Head of caudate nucleus (tissue), 42 donors: ENCODE data around the gene CCDC33.
"Not testable (repeated sequence)": the region's sequence is repeated elsewhere in the genome, so short reads cannot be mapped to it uniquely, and the experiment has no call there.

Experiments
- DNase-seq, 42 donors: peaks; one replicate each; pipeline versions ENCODE4 v3.0.0 to v3.0.0-alpha.2; 2020 to 2021; ENCODE audit warnings: mixed read lengths in 7 of 42
- intact Hi-C: fragments of 100-400 bp; cut with DNase I; formaldehyde crosslinking; loops from one replicate; pipeline ENCODE4 v1.15.0; 2022

Gene CCDC33

DNA sequence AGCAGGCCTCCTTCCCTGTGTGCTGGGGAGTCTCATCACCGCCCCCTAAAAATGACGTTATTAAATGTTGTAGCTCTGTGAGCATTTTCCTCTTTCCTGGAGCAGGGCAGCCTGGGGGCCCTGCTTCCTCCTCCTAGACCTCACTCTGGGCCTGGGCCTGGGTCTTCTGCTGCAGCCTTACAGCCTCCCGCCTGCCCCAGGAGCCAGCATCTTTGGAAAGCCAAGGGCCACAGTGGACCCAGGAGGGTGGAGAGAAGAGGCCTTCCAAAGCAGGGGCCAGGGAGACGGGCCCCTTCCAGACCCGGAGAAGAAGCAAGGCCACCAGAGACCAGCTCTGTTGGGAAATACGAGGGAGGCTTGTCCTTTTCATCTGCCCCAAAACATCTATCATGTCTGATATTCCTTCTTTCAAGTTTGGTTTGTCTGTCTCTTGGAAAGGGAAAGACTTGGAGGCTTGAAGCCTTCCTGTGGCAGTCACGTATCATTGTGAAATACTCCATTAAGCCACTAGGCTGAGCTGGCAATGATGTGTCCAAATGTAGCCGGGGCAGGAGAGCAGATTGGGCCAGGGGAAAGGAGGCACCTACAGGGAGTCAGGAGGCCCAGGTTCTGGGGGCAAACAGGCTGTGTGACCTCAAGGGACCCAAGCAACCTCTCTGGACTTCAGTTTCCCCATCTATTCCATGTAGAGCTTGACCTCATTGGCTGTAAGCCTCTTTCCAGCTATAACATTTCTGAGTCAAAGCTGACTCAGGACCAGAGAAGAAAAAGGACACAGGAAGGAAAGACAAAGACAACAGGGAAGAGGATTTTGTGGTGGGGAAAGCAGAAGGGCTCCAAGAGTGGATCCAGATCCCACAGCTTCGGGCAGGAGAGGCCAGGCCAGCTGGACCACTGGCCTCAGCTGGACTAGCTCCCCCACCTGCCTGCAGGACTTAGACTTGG is 100.2 kb downstream of the CCDC33 start:
- intact Hi-C loops, result no loop called here
- no peak for DNase-seq

DNA sequence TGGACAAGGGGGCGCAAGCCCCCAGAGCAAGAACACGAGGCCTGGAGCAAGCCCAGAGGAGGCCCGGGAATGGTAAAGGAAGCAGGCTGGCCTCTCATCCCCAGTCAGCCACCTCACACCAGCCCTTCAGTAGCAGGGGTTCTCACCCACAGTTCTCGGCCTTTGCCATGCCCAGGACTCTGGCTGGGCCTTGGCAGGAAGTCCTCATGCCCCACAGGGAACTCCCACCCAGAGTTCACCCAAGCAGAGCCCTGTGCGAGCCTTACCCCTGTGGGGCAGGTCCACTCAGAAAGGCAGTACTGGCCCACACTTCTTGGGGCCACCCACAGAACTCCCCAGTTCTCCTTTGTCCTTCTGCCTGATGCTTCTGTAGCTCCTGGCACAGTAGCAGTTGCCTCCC is 101.0 kb downstream of the CCDC33 start:
- DNase-seq, result no peak

GRCh38 chr15:74337607-74338211 is 101.6 kb downstream of the CCDC33 start:
- intact Hi-C loops, result no loop called here
- DNase-seq, result no peak

More for the DNA sequence above, 101.0 kb downstream of the CCDC33 start:
- intact Hi-C loops, result no loop called here

GRCh38 chr15:74338676-74339075 is 102.5 kb downstream of the CCDC33 start:
- intact Hi-C loops, result no loop called here
- DNase-seq, result peak in 1 of 42 donors; percentile 26

DNA sequence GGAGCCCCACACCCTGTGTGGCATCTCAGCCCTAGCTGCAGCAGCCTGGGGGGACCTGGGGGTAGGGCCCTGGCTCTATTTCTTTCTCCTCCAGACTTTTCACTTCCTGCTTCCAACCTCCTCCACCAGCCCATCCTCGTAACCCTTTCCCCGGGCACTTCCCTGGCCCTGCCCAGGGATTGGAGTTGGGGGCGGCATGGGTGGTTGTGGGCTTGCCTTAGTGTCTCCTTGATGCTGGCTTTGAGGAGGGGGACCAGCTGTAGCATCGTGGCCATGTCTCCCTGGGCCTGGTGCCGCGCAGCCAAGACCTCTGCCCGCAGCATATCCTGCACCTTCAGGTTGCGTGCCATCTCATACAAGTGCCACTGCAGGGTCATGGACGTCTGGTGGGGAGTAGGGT is 103.2 kb downstream of the CCDC33 start:
- DNase-seq, result peak in 1 of 42 donors; percentile 9
- intact Hi-C loops, result no loop called here

- DNase-seq, result peak in 1 of 42 donors; percentile 17
Observed at GRCh38 chr15:74340150-74340549, 104.0 kb downstream of the CCDC33 start.

GRCh38 chr15:74343127-74343796 is 107.1 kb downstream of the CCDC33 start:
- DNase-seq, result peak in 1 of 42 donors; percentile 5
- intact Hi-C loops, result no loop called here

More at GRCh38 chr15:74340150-74340549, 104.0 kb downstream of the CCDC33 start:
- intact Hi-C loops, result no loop called here

GRCh38 chr15:74343797-74344127 is 107.6 kb downstream of the CCDC33 start:
- no peak for DNase-seq
- intact Hi-C loops, result no loop called here

DNA sequence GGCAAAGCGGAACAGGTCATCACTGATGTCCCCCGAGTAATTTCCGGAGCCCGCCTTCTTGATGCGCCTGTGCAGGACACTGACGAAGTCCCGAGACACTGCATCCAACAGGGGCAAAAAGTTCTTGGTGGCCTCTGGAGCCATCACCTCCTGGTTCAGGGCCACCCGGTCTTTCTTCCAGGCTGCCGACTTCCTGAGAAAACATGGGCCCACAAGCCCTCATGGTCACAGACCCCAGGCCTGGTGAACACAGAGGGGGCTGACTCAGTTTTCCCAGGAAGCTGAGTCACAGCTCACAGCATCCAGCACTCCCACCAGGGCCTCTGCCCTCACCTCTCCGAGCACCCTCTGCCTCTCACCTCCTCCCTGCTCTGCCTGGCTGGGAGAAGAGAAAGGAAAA is 108.9 kb downstream of the CCDC33 start:
- intact Hi-C loops, result no loop called here

GRCh38 chr15:74347757-74348250 is 111.7 kb downstream of the CCDC33 start:
- DNase-seq, result no peak
- intact Hi-C loops, result no loop called here

More for the DNA sequence above, 108.9 kb downstream of the CCDC33 start:
- DNase-seq, result no peak

DNA sequence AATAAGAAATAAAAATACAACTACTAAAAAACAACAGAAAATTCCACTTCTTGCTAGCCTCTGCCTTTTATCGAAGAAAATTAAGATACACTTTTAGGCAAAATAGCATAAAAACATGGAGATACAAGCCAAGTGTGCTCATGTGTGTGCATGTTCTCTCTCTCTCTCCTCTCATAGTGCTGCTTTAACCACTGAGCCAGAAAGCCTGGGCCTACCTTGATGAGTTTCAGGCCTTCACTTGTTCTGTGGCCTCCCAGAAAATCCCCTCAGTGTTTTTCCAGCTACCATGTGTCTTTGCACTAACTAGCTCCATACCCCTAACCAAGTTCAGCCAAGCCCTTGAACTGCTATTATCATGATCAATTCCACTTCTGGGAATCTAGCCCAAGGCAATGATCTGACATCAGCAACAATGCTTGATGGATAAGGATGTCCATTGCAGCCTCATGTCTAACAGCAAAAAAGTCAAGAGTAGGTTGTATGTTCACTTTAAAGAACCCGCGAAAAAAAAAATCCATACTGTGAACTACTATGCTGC is 113.2 kb downstream of the CCDC33 start:
- intact Hi-C loops, result no loop called here
- DNase-seq, result no peak

GRCh38 chr15:74350295-74351275 is 114.5 kb downstream of the CCDC33 start:
- no peak for DNase-seq
- intact Hi-C loops, result no loop called here

DNA sequence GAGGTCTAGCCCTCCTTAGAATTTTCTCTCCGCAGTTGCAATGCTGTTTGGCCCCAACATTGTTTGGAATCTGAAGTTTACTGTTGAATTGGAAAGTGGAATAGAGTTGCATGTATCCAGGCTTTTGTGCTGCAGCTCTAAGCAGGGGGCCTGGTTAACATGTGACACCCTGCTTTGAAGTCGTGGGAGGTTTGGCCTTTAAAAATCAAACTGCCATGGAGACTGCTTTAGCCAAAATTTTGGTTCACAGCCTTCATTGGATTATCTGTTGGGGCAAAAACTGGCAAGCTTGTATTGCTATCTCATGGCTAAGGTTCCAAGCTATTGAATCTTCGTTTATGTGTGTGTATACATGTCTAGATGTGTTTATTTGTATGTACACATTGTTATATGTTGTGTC is 115.5 kb downstream of the CCDC33 start:
- no peak for DNase-seq
- intact Hi-C loops, result no loop called here

DNA sequence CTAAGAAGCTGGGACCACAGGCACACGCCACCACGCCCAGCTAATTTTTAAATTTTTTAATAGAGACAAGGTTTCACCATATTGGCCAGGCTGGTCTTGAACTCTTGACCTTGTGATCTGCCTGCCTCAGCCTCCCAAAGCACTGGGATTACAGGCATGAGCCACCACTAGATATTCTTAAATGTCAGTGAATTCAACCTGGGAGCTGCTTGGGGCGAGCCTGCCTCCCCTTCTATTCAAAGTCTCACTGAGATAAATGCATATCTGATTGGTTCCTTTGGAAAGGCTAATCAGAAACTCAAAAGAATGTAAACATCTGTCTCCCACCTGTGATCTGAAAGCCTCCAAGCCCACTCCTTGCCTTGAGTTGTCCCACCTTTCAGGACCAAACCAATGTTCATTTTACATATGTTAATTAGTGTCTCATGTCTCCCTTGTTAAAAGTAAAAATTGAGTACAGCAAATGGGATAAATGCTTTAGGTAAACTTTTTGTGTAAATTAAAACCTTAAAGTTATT is 116.3 kb downstream of the CCDC33 start:
- DNase-seq, result no peak
- intact Hi-C loops, result no loop called here

GRCh38 chr15:74353992-74354391 is 117.9 kb downstream of the CCDC33 start:
- DNase-seq, intact Hi-C loops: not testable (repeated sequence)

GRCh38 chr15:74356050-74356449 is 119.9 kb downstream of the CCDC33 start:
- intact Hi-C loops, DNase-seq: not testable (repeated sequence)

GRCh38 chr15:74357514-74357913 is 121.4 kb downstream of the CCDC33 start:
- DNase-seq, intact Hi-C loops: not testable (repeated sequence)

DNA sequence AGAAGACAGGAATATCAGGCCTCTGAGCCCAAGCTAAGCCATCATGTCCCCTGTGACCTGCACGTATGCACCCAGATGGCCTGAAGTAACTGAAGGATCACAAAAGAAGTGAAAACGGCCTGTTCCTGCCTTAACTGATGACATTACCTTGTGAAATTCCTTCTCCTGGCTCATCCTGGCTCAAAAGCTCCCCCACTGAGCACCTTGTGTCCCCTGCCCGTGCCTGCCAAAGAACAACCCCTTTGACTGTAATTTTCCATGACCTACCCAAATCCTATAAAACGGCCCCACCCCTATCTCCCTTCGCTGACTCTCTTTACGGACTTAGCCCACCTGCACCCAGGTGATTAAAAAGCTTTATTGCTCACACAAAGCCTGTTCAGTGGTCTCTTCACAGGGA is 123.2 kb downstream of the CCDC33 start:
- intact Hi-C loops, DNase-seq: not testable (repeated sequence)
